Body of pancreas (tissue), 4 donors: ENCODE results near the gene OR52N2.

Experiments used
- POLR2A ChIP-seq, 3 donors: fragments of 450-650 bp; IDR thresholded peaks; one replicate each; pipeline ENCODE4 v1.6.1; 2016; ENCODE audit warnings: antibody characterized with exemption in 3 of 3, mild to moderate bottlenecking in 2 of 3
- TF ChIP-seq, protein P1 (sequence below), 7 experiments: fragments of 450-650 bp in 4 of 7; fragments of 200-600 bp in 3 of 7; sonication (generic) in 3 of 7; IDR thresholded peaks; one replicate each; pipeline ENCODE4 v1.5.1; 2016 to 2019; ENCODE audit warnings: antibody characterized with exemption in 7 of 7

DNA sequence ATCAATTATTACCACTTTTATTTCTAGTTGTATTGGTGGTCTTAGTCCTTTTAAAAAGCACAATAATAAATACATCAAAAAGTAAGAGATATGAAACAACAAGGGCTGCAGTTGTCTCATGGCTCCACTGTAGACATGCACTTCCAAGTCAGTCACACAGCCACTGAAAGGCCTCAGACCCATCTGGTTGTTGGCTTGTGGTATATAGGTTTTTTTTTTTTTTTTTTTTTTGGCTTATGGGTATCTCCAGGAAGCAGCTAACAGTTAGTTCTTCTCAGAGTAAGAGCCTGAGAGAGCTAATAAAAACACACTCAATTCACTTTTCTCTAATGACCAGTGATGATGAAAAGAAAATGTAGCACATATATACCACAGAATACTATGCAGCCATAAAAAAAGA, 39.0 kb downstream of the OR52N2 start:
- TF ChIP-seq, protein P1, sequence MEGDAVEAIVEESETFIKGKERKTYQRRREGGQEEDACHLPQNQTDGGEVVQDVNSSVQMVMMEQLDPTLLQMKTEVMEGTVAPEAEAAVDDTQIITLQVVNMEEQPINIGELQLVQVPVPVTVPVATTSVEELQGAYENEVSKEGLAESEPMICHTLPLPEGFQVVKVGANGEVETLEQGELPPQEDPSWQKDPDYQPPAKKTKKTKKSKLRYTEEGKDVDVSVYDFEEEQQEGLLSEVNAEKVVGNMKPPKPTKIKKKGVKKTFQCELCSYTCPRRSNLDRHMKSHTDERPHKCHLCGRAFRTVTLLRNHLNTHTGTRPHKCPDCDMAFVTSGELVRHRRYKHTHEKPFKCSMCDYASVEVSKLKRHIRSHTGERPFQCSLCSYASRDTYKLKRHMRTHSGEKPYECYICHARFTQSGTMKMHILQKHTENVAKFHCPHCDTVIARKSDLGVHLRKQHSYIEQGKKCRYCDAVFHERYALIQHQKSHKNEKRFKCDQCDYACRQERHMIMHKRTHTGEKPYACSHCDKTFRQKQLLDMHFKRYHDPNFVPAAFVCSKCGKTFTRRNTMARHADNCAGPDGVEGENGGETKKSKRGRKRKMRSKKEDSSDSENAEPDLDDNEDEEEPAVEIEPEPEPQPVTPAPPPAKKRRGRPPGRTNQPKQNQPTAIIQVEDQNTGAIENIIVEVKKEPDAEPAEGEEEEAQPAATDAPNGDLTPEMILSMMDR (IDR thresholded peaks at IDR 0.05) = no peak
- TF ChIP-seq POLR2A (IDR thresholded peaks at IDR 0.05) = no peak
